Ishikawa (cell line): ENCODE data around the gene RACGAP1.

Experiments
- CEBPB ChIP-seq: IDR thresholded peaks from 2 replicates; pipeline ENCODE4 v1.6.1; 2012
- EP300 ChIP-seq: IDR thresholded peaks from 2 replicates; pipeline ENCODE4 v1.6.1; 2012; ENCODE audit warnings: borderline replicate concordance
- FOXM1 ChIP-seq: IDR thresholded peaks from 2 replicates; pipeline ENCODE4 v1.6.1; 2012; ENCODE audit warnings: low read depth, borderline replicate concordance
- RAD21 ChIP-seq: IDR thresholded peaks from 2 replicates; pipeline ENCODE4 v1.6.1; 2012; ENCODE audit warnings: low read depth
- TAF1 ChIP-seq: IDR thresholded peaks from 2 replicates; pipeline ENCODE4 v1.6.1; 2012; ENCODE audit warnings: low read depth, mild to moderate bottlenecking
- TCF12 ChIP-seq: IDR thresholded peaks from 2 replicates; pipeline ENCODE4 v1.6.1; 2012; ENCODE audit warnings: low read depth
- YY1 ChIP-seq: IDR thresholded peaks from 2 replicates; pipeline ENCODE4 v1.6.1; 2012; ENCODE audit warnings: low read depth
- TF ChIP-seq, protein P1 (sequence below): IDR thresholded peaks from 2 replicates; pipeline ENCODE4 v1.6.1; 2012; ENCODE audit warnings: low read depth, mild to moderate bottlenecking
- TF ChIP-seq, protein P2 (sequence below): IDR thresholded peaks from 2 replicates; pipeline ENCODE4 v1.6.1; 2012
- TF ChIP-seq, protein P3 (sequence below): IDR thresholded peaks from 2 replicates; pipeline ENCODE4 v1.6.1; 2012

DNA sequence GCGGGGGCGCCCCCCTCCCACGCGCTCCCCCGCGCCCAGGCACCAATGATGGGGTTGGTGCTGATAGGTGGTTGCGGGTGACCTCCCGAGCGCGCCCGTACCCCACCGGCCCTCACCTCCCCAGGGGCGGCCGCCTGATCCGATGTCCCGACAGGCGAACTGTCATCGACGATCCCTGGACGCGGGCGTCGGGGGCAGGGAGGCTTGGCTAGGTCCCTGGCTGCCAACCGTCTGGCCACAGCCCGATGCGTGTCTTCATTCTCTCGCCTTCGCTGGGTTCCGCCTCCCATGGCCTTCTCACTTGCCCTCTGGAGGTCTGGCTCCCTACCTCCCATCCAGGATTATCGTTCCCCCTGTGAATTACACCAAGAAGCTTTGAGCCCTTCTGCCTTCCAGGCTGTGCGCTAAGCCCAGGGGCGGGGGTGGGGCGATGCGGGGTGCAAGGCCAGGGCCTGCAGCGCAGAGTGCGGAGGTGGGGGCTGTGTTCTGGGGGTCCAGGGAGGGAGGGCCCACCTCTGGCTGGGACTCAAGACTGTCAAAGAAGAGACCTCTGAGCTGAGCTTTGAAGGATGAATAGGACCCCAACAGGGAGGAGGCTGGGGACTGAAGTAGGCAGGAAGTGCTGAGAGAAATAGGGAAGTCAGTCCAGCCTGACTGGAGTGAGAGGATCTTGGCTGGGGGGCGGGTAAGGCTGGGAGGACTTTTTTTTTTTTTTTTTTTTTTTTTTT lies 7.7 kb upstream of the RACGAP1 start:
- TF ChIP-seq, protein P1, sequence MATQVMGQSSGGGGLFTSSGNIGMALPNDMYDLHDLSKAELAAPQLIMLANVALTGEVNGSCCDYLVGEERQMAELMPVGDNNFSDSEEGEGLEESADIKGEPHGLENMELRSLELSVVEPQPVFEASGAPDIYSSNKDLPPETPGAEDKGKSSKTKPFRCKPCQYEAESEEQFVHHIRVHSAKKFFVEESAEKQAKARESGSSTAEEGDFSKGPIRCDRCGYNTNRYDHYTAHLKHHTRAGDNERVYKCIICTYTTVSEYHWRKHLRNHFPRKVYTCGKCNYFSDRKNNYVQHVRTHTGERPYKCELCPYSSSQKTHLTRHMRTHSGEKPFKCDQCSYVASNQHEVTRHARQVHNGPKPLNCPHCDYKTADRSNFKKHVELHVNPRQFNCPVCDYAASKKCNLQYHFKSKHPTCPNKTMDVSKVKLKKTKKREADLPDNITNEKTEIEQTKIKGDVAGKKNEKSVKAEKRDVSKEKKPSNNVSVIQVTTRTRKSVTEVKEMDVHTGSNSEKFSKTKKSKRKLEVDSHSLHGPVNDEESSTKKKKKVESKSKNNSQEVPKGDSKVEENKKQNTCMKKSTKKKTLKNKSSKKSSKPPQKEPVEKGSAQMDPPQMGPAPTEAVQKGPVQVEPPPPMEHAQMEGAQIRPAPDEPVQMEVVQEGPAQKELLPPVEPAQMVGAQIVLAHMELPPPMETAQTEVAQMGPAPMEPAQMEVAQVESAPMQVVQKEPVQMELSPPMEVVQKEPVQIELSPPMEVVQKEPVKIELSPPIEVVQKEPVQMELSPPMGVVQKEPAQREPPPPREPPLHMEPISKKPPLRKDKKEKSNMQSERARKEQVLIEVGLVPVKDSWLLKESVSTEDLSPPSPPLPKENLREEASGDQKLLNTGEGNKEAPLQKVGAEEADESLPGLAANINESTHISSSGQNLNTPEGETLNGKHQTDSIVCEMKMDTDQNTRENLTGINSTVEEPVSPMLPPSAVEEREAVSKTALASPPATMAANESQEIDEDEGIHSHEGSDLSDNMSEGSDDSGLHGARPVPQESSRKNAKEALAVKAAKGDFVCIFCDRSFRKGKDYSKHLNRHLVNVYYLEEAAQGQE = no peak
- TF ChIP-seq EP300 = no peak
- TF ChIP-seq, protein P2, sequence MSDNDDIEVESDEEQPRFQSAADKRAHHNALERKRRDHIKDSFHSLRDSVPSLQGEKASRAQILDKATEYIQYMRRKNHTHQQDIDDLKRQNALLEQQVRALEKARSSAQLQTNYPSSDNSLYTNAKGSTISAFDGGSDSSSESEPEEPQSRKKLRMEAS = no peak
- no peak for TF ChIP-seq YY1
- TF ChIP-seq, protein P3, sequence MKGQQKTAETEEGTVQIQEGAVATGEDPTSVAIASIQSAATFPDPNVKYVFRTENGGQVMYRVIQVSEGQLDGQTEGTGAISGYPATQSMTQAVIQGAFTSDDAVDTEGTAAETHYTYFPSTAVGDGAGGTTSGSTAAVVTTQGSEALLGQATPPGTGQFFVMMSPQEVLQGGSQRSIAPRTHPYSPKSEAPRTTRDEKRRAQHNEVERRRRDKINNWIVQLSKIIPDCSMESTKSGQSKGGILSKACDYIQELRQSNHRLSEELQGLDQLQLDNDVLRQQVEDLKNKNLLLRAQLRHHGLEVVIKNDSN = no peak
- no peak for TF ChIP-seq TAF1
- TF ChIP-seq CEBPB = no peak
- no peak for TF ChIP-seq FOXM1
- TF ChIP-seq RAD21 = no peak
- no peak for TF ChIP-seq TCF12
